ENCODE results near the gene CHMP6. TPM values are rescaled to one million over a fixed set of nuclear protein-coding genes. Genes with fewer than 3 reads are reported as not detected.
"Not testable (repeated sequence)": the region's sequence is repeated elsewhere in the genome, so short reads cannot be mapped to it uniquely, and the experiment has no call there.

The CHMP6 gene
- total and polyA plus RNA-seq, 4 donors = 9.6 to 24.0 (median 16.7) TPM

GRCh38 chr17:81016575-81016974, 24.9 kb downstream of the CHMP6 start:
- Histone ChIP-seq H3K27me3 (ENCODE audit: control insufficient read depth in 4 of 4, insufficient read depth in 4 of 4, low read length in 3 of 4) (no peaks in the 10 kb centered on the region), H3K4me3 (ENCODE audit: low read depth in 1 of 3, low read length in 3 of 3) (no peak overlapping the region), H3K9ac (ENCODE audit: low read depth in 1 of 2, low read length in 2 of 2) (no peak overlapping the region), H3K36me3 (ENCODE audit: control insufficient read depth in 4 of 4, insufficient read depth in 3 of 4, low read depth in 1 of 4, low read length in 3 of 4) (no peaks in the 10 kb centered on the region), H3K9me3 (ENCODE audit: control insufficient read depth in 4 of 4, low read length in 3 of 4) (no peaks in the 10 kb centered on the region), H3K4me1 (ENCODE audit: control insufficient read depth in 4 of 4, insufficient read depth in 4 of 4, low read length in 3 of 4) (peaks cover 0 to 3% (median 0%) of the 10 kb centered on the region in 4 donors), H3K27ac (ENCODE audit: low read depth in 1 of 2, low read length in 2 of 2) (no peak overlapping the region)
- 87% methylated on average over 2 of the region's 2 CpGs for WGBS
- DNase-seq (ENCODE audit: low spot score) = no peak
- TF ChIP-seq YY1 (IDR thresholded peaks at IDR 0.05) (no peak), ATF3 (IDR thresholded peaks at IDR 0.05) (no peak), ZBTB33 (IDR thresholded peaks at IDR 0.05) (no peak), GABPA (IDR thresholded peaks at IDR 0.05 in 1 of 2, conservative IDR thresholded peaks at IDR 0.05 in 1 of 2) (no peak), RXRA (IDR thresholded peaks at IDR 0.05) (no peak), HNF4A (conservative IDR thresholded peaks at IDR 0.05) (no peak), RAD21 (IDR thresholded peaks at IDR 0.05) (no peak), HNF4G (IDR thresholded peaks at IDR 0.05) (no peak)

GRCh38 chr17:81017330-81017729, 25.7 kb downstream of the CHMP6 start:
- not testable (repeated sequence) for H3K36me3 ChIP-seq (ENCODE audit: control insufficient read depth in 4 of 4, insufficient read depth in 3 of 4, low read depth in 1 of 4, low read length in 3 of 4); H3K4me3 ChIP-seq (ENCODE audit: low read depth in 1 of 3, low read length in 3 of 3); H3K9me3 ChIP-seq (ENCODE audit: control insufficient read depth in 4 of 4, low read length in 3 of 4); DNase-seq (ENCODE audit: low spot score); H3K27me3 ChIP-seq (ENCODE audit: control insufficient read depth in 4 of 4, insufficient read depth in 4 of 4, low read length in 3 of 4); H3K4me1 ChIP-seq (ENCODE audit: control insufficient read depth in 4 of 4, insufficient read depth in 4 of 4, low read length in 3 of 4); H3K27ac ChIP-seq (ENCODE audit: low read depth in 1 of 2, low read length in 2 of 2); H3K9ac ChIP-seq (ENCODE audit: low read depth in 1 of 2, low read length in 2 of 2)
- WGBS = 92% methylated on average over 4 of the region's 4 CpGs

GRCh38 chr17:81018044-81018802, 26.6 kb downstream of the CHMP6 start:
- 47% methylated on average over 29 of the region's 29 CpGs for WGBS
- Histone ChIP-seq H3K9ac (ENCODE audit: low read depth in 1 of 2, low read length in 2 of 2) (peak overlapping the region in 1 of 2 donors; percentile 28), H3K27me3 (ENCODE audit: control insufficient read depth in 4 of 4, insufficient read depth in 4 of 4, low read length in 3 of 4) (no peaks in the 10 kb centered on the region), H3K4me3 (ENCODE audit: low read depth in 1 of 3, low read length in 3 of 3) (peak overlapping the region in 1 of 3 donors; percentile 26), H3K36me3 (ENCODE audit: control insufficient read depth in 4 of 4, insufficient read depth in 3 of 4, low read depth in 1 of 4, low read length in 3 of 4) (no peaks in the 10 kb centered on the region), H3K27ac (ENCODE audit: low read depth in 1 of 2, low read length in 2 of 2) (peak overlapping the region; percentile 57 to 59), H3K9me3 (ENCODE audit: control insufficient read depth in 4 of 4, low read length in 3 of 4) (no peaks in the 10 kb centered on the region), H3K4me1 (ENCODE audit: control insufficient read depth in 4 of 4, insufficient read depth in 4 of 4, low read length in 3 of 4) (peaks cover 0 to 3% (median under 1%) of the 10 kb centered on the region in 4 donors)
- no peak for TF ChIP-seq MAX (IDR thresholded peaks at IDR 0.05)
- peak; percentile 17 for TF ChIP-seq YY1 (IDR thresholded peaks at IDR 0.05)
- no peak for TF ChIP-seq ATF3 (IDR thresholded peaks at IDR 0.05)
- TF ChIP-seq TAF1 (conservative IDR thresholded peaks at IDR 0.05) = peak; percentile 65
- TF ChIP-seq SP1 (IDR thresholded peaks at IDR 0.05) = peak; percentile 56
- peak; percentile 20 to 44 for TF ChIP-seq RXRA (IDR thresholded peaks at IDR 0.05)
- no peak for TF ChIP-seq GABPA (IDR thresholded peaks at IDR 0.05 in 1 of 2, conservative IDR thresholded peaks at IDR 0.05 in 1 of 2)
- DNase-seq (ENCODE audit: low spot score) = no peak

All from liver (tissue), 9 donors.